Fibroblast of lung (primary cell): ENCODE measurements around the gene RIIAD1. TPM values are rescaled to one million over a fixed set of nuclear protein-coding genes. Genes with fewer than 3 reads are reported as not detected.

Experiments used
- DNase-seq, 2 donors: peaks; one replicate each; pipeline versions ENCODE4 v3.0.0 to v3.0.0-alpha.2; 2010; ENCODE audit warnings: low read depth in 2 of 2
- H2AFZ ChIP-seq: 2 replicates; pipeline ENCODE4 v1.5.1; 2012; ENCODE audit warnings: low read length, control low read depth, inconsistent platforms
- H3K27ac ChIP-seq: 2 replicates; pipeline ENCODE4 v1.5.1; 2011; ENCODE audit warnings: low read length, control low read depth; ENCODE audit not compliant: insufficient read depth
- H3K27me3 ChIP-seq: 2 replicates; pipeline ENCODE4 v1.5.1; 2011; ENCODE audit warnings: mild to moderate bottlenecking, low read length; ENCODE audit not compliant: control insufficient read depth, insufficient read depth
- H3K36me3 ChIP-seq: 2 replicates; pipeline ENCODE4 v1.5.1; 2011; ENCODE audit warnings: low read length; ENCODE audit not compliant: control insufficient read depth, insufficient read depth
- H3K4me1 ChIP-seq: 2 replicates; pipeline ENCODE4 v1.5.1; 2011; ENCODE audit warnings: low read length; ENCODE audit not compliant: control insufficient read depth, insufficient read depth; ENCODE audit errors: extremely low read depth
- H3K4me2 ChIP-seq: 2 replicates; pipeline ENCODE4 v1.5.1; 2011; ENCODE audit warnings: low read length, control low read depth; ENCODE audit not compliant: insufficient read depth; ENCODE audit errors: extremely low read depth
- H3K4me3 ChIP-seq, 4 experiments: fragments of 200-600 bp in 1 of 4; sonication (generic) in 1 of 4; replicated peaks in 1 of 4; 2 replicates each; pipeline ENCODE4 v1.5.1; 2011 to 2016; ENCODE audit warnings: low read length in 4 of 4, low read depth in 3 of 4, mild to moderate bottlenecking in 3 of 4, control low read depth in 2 of 4, inconsistent platforms in 1 of 4, mixed read lengths in 1 of 4; ENCODE audit not compliant: insufficient read depth in 1 of 4; ENCODE audit errors: control extremely low read depth in 1 of 4
- H3K79me2 ChIP-seq: 2 replicates; pipeline ENCODE4 v1.5.1; 2012; ENCODE audit warnings: mild to moderate bottlenecking, low read length, inconsistent platforms; ENCODE audit not compliant: control insufficient read depth, insufficient read depth
- H3K9ac ChIP-seq: 2 replicates; pipeline ENCODE4 v1.5.1; 2011; ENCODE audit warnings: mild to moderate bottlenecking, low read length, control low read depth; ENCODE audit not compliant: insufficient read depth
- H3K9me3 ChIP-seq: 2 replicates; pipeline ENCODE4 v1.5.1; 2012; ENCODE audit warnings: low read depth, low read length; ENCODE audit not compliant: control insufficient read depth, insufficient read depth
- H4K20me1 ChIP-seq: 2 replicates; pipeline ENCODE4 v1.5.1; 2011; ENCODE audit warnings: low read length; ENCODE audit not compliant: control insufficient read depth, insufficient read depth; ENCODE audit errors: extremely low read depth
- CTCF ChIP-seq, 2 donors: IDR thresholded peaks in 1 of 2; conservative IDR thresholded peaks in 1 of 2; 1 replicate in 1 of 2; 2 replicates in 1 of 2; pipeline ENCODE4 v1.5.1; 2011 to 2012; ENCODE audit warnings: low read length in 2 of 2, control low read depth in 1 of 2, inconsistent platforms in 1 of 2, low read depth in 1 of 2, mild to moderate bottlenecking in 1 of 2
- EZH2 ChIP-seq: IDR thresholded peaks from 2 replicates; pipeline ENCODE4 v1.5.1; 2012; ENCODE audit warnings: low read length, control low read depth, mild to moderate bottlenecking; ENCODE audit errors: missing control alignments
- polyA plus RNA-seq, 2 donors: library from polyadenylated mRNA; depleted of rRNA in 1 of 2; stranded (reverse) in 1 of 2; unstranded in 1 of 2; fragments of >200 nt; gene quantifications; 2 replicates each; pipeline ENCODE4 v1.2.1, GENCODE V29; 2011 to 2012; ENCODE audit warnings: missing spikeins in 1 of 2
- total RNA-seq: library from RNA; depleted of rRNA; stranded (reverse); fragments of >200 nt; gene quantifications from 2 replicates; pipeline ENCODE4 v1.2.1, GENCODE V29; 2014

The RIIAD1 gene
- total and polyA plus RNA-seq, 2 donors (not counting 1 experiment from before 2014, with no cell fraction given), result not detected

GRCh38 chr1:151718666-151719065, 2.7 kb upstream of the RIIAD1 start:
- Histone ChIP-seq H4K20me1 (no peaks in the 10 kb centered on the region), H3K9me3 (no peaks in the 10 kb centered on the region), H3K36me3 (no peaks in the 10 kb centered on the region), H3K27ac (no peak overlapping the region), H3K4me2 (no peak overlapping the region), H3K4me1 (no peaks in the 10 kb centered on the region), H2AFZ (no peak overlapping the region), H3K9ac (no peak overlapping the region), H3K79me2 (no peaks in the 10 kb centered on the region), H3K4me3 (no peak overlapping the region), H3K27me3 (peaks cover 50% of the 10 kb centered on the region)
- no peak for DNase-seq
- TF ChIP-seq EZH2 (no peak), CTCF (conservative IDR thresholded peaks at IDR 0.05 in 1 of 2, IDR thresholded peaks at IDR 0.05 in 1 of 2; ENCODE audit: low read depth in 1 of 2, low read length in 2 of 2) (no peak)

- no peaks in the 10 kb centered on the region for H3K36me3 ChIP-seq
- peak overlapping the region in 1 of 4 experiments; percentile 56 for H3K4me3 ChIP-seq
- no peaks in the 10 kb centered on the region for H4K20me1 ChIP-seq
- H3K79me2 ChIP-seq, result no peaks in the 10 kb centered on the region
- no peak overlapping the region for H3K27ac ChIP-seq
- H3K4me2 ChIP-seq, result peak overlapping the region; percentile 95
- no peak for TF ChIP-seq CTCF (conservative IDR thresholded peaks at IDR 0.05 in 1 of 2, IDR thresholded peaks at IDR 0.05 in 1 of 2; ENCODE audit: low read depth in 1 of 2, low read length in 2 of 2)
- no peak for TF ChIP-seq EZH2
- H3K4me1 ChIP-seq, result no peaks in the 10 kb centered on the region
- peaks cover 41% of the 10 kb centered on the region for H3K27me3 ChIP-seq
- DNase-seq, result no peak
- H3K9ac ChIP-seq, result no peak overlapping the region
- no peaks in the 10 kb centered on the region for H3K9me3 ChIP-seq
- peak overlapping the region; percentile 82 for H2AFZ ChIP-seq
Observed at GRCh38 chr1:151720125-151720524, 1.2 kb upstream of the RIIAD1 start.

- H2AFZ ChIP-seq, result peak overlapping the region; percentile 82
- H4K20me1 ChIP-seq, result no peaks in the 10 kb centered on the region
- H3K79me2 ChIP-seq, result no peaks in the 10 kb centered on the region
- TF ChIP-seq EZH2 (peak; percentile 20), CTCF (conservative IDR thresholded peaks at IDR 0.05 in 1 of 2, IDR thresholded peaks at IDR 0.05 in 1 of 2; ENCODE audit: low read depth in 1 of 2, low read length in 2 of 2) (no peak)
- no peaks in the 10 kb centered on the region for H3K4me1 ChIP-seq
- peak overlapping the region; percentile 35 to 56 (median 44) for H3K4me3 ChIP-seq
- peaks cover 37% of the 10 kb centered on the region for H3K27me3 ChIP-seq
- peak; percentile 4 to 33 for DNase-seq
- H3K36me3 ChIP-seq, result no peaks in the 10 kb centered on the region
- no peak overlapping the region for H3K27ac ChIP-seq
- H3K4me2 ChIP-seq, result peak overlapping the region; percentile 95
- no peak overlapping the region for H3K9ac ChIP-seq
- no peaks in the 10 kb centered on the region for H3K9me3 ChIP-seq
Observed at GRCh38 chr1:151720554-151720953, 768 bp upstream of the RIIAD1 start.
